HG03066 (cell line): Measurements from ENCODE around the gene LEPROT.
"Not testable (repeated sequence)": the region's sequence is repeated elsewhere in the genome, so short reads cannot be mapped to it uniquely, and the experiment has no call there.

ENCODE experiments used
- ATAC-seq: cut with Tn5 transposase; IDR thresholded peaks from one replicate; pipeline ENCODE4 v1.9.1; 2021; ENCODE audit warnings: low read depth; ENCODE audit not compliant: unreplicated experiment

Gene LEPROT, protein sequence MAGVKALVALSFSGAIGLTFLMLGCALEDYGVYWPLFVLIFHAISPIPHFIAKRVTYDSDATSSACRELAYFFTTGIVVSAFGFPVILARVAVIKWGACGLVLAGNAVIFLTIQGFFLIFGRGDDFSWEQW

GRCh38 chr1:65420590-65421350, at the start of gene LEPROT, which contains the start of gene LEPR:
LEPROT (plus strand) TSS chr1:65420668; CDS start chr1:65420725, 57 bp downstream.
LEPR (plus strand) TSS chr1:65420668; CDS start chr1:65565566, 144,898 bp downstream.
- peak; percentile 48 for ATAC-seq

GRCh38 chr1:65371544-65371943, 48.9 kb upstream of the LEPROT start:
- ATAC-seq: no peak

DNA sequence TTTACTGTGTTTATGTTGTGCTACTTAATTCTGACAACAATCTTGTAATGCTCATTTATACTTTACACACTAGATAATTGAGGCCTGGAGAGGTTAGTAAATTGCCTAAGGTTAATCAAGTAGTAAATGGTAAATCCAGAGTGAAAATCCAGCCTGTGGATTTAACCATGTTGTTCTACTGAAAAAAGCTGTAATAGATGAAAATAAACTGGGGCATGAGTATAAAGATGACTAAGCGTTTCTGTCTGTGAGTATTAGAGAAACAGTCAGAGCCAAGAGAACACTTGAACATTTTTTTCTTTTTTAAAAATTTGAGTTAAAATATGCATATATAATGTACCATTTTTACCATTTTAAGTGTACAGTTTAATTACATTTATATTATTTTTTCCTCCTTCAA, 47.9 kb upstream of the LEPROT start:
- ATAC-seq: no peak

GRCh38 chr1:65377496-65378246, 42.8 kb upstream of the LEPROT start:
- no peak for ATAC-seq

DNA sequence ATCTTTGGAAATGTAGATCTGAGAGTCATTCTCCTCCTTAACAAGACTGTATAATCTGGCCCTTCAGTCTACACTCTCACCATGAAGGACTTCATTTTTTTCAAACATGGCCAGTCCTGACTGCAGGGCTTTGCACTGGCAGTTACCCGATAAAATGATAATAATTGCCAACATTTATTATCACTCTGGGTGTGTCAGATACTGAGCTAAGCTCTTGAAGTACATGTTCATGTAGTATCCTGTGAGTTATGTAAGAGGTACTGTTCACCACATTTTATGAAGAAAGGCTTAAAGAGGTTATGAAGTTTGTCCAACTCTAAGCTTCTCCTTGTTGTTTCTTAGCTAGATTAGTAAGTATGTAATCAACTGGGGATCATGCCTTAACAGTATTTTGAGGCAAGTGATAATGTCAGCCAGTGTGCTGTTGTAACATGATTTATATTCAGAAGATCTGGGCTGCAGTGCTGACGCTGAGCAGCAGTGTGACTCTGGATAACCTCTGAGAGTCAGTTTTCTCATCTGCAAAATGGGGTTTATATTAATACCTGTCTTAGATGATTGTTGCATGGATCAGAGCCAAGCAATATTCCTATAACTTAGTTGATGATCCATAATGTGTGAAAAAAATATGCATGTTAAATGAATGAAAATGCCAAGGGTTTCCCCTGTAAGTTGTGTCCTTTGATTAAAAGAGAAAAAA, 42.1 kb upstream of the LEPROT start:
- no peak for ATAC-seq

GRCh38 chr1:65384426-65384825, 36.0 kb upstream of the LEPROT start:
- ATAC-seq: not testable (repeated sequence)

GRCh38 chr1:65386439-65386838, 34.0 kb upstream of the LEPROT start:
- no peak for ATAC-seq

DNA sequence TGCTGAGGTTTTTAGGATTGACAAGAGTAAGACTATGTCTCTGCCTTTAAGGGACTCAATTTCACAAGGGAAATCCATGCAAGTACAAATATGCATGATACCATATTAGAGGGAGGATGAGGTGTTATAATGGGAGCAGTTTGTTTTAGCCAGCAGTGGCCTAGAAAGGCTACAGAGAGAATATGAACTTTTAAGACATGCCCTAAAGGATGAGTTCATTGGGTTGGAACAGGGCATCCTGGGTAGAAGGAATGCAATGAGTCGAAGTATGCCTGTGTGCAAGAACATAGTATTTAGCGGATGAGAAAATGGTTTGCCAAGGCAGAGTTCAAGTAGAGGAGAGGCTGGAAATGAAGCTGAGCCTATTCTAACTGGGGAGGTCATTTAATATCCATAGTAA, 32.6 kb upstream of the LEPROT start:
- ATAC-seq: no peak

DNA sequence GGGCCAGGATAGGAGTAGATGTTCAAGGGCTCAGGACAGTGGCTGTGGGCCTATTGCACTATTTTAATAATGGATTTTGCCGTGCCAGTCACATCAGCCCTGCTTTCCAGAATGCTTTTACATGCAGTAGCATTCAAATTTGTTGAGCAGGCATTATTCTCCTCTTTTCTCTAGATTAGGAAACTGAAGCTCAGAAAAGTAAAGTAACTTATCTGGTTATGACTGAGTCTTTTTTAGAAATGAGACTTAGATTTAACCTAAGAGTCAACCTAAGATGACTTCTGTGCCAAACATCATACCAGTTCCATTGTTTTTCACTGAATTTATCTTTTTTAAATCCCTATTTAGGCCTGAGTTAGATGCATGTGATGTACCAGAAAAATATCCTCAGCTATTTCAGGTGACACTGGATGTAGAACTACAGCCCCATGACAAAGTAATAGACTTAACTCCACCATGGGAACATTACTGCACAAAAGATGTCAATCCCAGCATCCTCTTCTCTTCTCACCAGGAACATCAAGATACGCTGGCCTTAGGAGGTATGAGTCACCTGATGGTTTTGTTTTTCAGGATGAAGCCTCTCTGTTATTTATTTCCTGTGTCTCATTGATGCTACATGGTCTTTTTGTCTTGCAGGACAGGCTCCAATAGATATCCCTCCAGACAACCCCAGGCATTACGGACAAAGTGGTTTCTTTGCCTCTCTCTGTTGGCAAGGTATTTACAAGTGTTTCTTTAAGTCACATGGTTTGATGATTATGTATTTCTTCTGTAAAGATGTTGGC, 31.4 kb upstream of the LEPROT start:
- ATAC-seq: no peak

DNA sequence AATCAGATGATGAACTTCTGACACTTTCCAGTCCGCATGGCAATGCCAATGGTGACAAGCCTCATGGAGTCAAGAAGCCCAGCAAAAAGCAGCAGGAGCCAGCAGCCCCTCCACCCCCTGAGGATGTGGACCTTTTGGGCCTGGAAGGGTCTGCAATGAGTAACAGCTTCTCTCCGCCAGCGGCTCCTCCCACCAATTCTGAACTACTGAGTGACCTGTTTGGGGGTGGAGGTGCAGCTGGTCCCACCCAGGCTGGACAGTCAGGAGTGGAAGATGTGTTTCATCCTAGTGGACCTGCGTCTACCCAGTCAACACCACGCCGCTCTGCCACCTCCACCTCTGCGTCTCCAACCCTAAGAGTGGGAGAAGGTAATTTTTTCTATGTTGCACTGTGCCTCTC, 28.0 kb upstream of the LEPROT start:
- ATAC-seq: no peak

DNA sequence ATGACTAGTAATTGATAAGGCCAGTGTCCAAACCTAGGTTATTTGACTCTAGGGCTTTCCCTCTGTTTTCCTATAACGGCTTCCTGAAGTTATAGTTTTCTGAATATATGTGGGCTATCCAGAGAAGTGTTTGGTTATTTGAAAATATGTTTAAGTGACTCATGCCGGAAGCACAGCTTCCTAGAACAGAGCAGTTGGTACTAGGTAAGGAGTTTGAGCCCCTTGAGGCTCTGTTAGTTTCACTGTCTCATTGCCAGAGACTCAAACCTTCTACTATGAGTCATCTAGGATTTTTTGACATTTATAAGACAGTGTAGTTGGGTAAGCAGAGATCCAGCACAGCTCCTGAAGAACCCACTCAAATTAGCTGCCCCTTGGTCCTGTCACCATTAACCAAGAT, 27.1 kb upstream of the LEPROT start:
- ATAC-seq: peak; percentile 97

GRCh38 chr1:65393928-65394327, 26.5 kb upstream of the LEPROT start:
- ATAC-seq: no peak

- ATAC-seq: no peak
Observed at GRCh38 chr1:65395887-65396612, 24.4 kb upstream of the LEPROT start.

GRCh38 chr1:65398083-65398482, 22.4 kb upstream of the LEPROT start:
- ATAC-seq: no peak

- ATAC-seq: no peak
Observed at GRCh38 chr1:65399003-65399402, 21.5 kb upstream of the LEPROT start.

DNA sequence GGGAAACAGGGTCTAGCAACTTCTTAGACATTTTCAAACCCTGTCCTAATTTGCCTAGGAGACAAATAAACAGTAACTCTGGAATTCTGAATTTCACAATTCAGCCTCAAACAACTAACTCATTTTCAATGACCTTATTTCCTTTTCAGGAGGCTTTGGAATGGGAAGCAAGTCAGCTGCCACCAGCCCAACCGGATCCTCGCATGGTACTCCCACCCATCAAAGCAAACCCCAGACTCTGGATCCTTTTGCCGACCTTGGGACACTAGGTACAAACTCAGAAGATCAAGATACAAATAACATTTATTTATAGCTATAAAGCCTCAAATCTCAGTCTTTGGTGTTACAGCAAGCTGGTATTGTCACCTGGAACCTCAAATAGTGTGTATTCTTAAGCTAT, 18.9 kb upstream of the LEPROT start:
- no peak for ATAC-seq

DNA sequence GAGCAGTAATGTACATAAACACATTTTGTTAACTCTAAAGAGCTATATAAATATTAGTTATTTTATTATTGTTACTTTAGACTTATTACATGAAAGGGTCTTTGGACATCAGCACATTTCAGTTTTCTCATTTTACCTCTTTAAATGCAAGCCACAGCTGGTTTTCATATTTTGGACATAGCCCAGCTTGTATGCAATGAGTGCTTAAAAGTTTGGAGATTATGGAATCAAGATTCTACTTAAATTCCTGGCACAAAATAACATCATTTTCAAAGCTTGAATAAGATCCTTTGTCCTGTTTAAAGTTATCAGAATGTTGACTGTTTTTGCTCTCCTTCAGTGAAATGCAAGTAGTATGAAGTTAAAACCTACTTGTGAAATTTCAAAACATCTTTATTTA, 15.5 kb upstream of the LEPROT start:
- ATAC-seq: no peak

GRCh38 chr1:65407877-65408276, 12.6 kb upstream of the LEPROT start:
- no peak for ATAC-seq

- ATAC-seq: no peak
Observed at GRCh38 chr1:65409314-65409713, 11.2 kb upstream of the LEPROT start.
